GM13976 (cell line): ENCODE results near the gene GHRHR.

Source experiments
- DNase-seq: peaks from one replicate; pipeline ENCODE4 v3.0.0; 2012; ENCODE audit warnings: low spot score
- in situ Hi-C: fragments of 300-500 bp; cut with MboI; formaldehyde crosslinking; loops from one replicate; pipeline ENCODE4 v1.12.0; 2022; ENCODE audit warnings: low sequenced_read_pairs, mixed read lengths, inconsistent platforms; ENCODE audit not compliant: unreplicated experiment
- TF ChIP-seq, protein P1 (sequence below): IDR thresholded peaks from 2 replicates; pipeline ENCODE4 v1.5.1; 2012; ENCODE audit warnings: borderline replicate concordance, mild to moderate bottlenecking; ENCODE audit not compliant: insufficient read depth; ENCODE audit errors: extremely low read depth, missing control alignments, control extremely low read depth

GHRHR gene

DNA sequence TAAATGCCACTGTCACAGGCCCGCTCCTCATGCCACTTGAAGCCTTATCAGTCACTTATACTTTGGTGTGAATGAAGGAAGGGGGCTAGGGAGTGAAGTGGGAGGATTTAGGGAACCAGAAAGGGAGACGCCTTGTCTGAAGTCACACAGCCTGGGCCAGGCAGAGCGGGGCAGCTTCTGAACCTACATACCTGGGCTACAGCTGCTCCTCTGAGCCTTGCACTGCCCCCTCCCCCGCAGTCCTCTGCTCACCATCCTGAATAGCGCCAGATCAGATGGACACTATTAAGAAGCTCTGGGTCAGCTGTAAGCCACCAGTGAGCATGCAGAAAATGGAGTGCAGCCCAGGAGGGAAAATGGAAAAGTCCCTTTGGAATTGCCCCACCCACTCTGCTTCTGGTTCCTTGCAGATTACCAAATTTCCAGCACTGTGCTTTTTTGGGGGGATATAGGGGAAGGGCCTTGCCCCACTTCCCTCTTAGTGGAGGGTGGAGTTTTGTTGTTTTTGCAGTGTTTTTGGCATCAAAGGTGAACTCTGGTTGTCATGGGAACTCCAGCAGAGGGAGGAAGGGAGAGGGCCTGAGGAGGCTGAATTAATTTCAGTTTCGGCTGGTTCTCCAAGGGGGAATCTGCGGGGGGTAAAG lies 53.4 kb downstream of the GHRHR start:
- DNase-seq = no peak

DNA sequence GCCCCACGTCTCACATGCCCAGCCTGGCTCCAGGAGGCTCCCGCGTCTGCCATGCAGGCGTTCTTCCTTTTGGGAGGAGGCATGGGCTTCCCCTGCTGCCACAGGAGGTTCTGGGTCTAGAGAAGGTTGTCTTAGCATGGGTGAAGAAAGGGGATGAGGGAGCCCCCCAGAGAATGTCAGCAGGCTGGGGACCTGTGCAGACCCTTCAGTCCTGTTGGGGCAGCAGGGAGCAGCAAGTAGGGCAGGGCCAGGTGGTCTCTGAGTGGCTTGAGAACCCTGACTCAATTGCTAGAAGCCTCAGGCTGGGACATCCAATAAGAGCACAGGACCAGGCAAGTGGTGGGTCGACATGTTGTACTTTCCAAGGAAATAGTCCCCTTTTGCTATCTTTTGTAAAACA lies 54.0 kb downstream of the GHRHR start:
- TF ChIP-seq, protein P1, sequence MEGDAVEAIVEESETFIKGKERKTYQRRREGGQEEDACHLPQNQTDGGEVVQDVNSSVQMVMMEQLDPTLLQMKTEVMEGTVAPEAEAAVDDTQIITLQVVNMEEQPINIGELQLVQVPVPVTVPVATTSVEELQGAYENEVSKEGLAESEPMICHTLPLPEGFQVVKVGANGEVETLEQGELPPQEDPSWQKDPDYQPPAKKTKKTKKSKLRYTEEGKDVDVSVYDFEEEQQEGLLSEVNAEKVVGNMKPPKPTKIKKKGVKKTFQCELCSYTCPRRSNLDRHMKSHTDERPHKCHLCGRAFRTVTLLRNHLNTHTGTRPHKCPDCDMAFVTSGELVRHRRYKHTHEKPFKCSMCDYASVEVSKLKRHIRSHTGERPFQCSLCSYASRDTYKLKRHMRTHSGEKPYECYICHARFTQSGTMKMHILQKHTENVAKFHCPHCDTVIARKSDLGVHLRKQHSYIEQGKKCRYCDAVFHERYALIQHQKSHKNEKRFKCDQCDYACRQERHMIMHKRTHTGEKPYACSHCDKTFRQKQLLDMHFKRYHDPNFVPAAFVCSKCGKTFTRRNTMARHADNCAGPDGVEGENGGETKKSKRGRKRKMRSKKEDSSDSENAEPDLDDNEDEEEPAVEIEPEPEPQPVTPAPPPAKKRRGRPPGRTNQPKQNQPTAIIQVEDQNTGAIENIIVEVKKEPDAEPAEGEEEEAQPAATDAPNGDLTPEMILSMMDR = no peak
- in situ Hi-C loops = no loop called here
- DNase-seq = no peak

More for the DNA sequence above, 53.4 kb downstream of the GHRHR start:
- TF ChIP-seq, protein P1 = no peak
- in situ Hi-C loops = no loop called here

DNA sequence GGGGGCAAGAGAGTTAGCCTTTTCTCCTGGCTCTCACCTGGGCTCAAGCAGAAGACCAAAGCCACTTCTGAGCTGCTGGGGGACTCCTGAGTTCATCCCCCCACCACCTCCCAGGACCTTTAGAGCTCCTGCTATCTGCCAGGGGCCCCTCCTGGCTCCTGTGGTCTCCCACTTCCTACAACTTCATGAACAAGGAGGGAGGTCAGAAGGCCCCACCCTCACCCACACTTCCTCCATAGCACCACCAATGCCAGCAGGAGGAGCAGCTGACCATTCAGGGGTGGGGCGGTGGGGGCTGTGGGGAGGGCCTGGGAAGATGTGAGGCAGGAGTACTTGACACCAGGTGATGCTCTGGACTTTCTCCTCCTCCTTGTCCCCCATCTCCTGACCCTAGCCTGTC lies 55.8 kb downstream of the GHRHR start:
- in situ Hi-C loops = no loop called here
- TF ChIP-seq, protein P1 = no peak
- DNase-seq = no peak

- TF ChIP-seq, protein P1 = no peak
- no peak for DNase-seq
- in situ Hi-C loops = no loop called here
These were observed 56.4 kb downstream of the GHRHR start for GRCh38 chr7:31020161-31020560.

DNA sequence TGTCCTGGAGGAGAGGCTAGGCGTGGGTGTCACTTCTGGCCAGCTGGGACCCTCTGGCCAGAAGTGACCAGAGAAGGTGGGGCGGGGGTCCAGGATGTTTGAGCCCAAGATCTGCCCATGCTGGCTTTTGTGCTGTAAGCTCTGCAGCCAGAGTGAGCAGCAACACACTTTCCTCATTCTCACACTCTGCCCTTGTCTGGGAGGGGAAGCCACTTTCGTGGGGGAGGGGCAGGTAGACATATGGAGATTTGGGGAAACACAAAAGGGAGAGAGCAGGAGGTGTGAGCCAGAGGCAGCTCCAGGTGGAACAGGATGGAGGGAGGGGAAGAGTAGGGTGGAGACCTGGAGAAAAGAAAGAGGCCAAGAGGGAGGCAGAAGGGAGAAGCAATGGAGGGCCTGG lies 56.9 kb downstream of the GHRHR start:
- in situ Hi-C loops = no loop called here
- TF ChIP-seq, protein P1 = no peak
- DNase-seq = no peak

- no peak for DNase-seq
- in situ Hi-C loops = no loop called here
These were observed 58.4 kb downstream of the GHRHR start for GRCh38 chr7:31022117-31022516.

More at GRCh38 chr7:31022117-31022516, 58.4 kb downstream of the GHRHR start:
- TF ChIP-seq, protein P1 = no peak
